Adipocyte (in vitro differentiated cells): ENCODE results near the gene RNASE8.

Source experiments
- DNase-seq: peaks from one replicate; pipeline ENCODE4 v3.0.0-alpha.2; 2015; ENCODE audit warnings: low read depth
- H3K27me3 ChIP-seq: replicated peaks from 2 replicates; pipeline ENCODE4 v1.7.0; 2013; ENCODE audit warnings: mild to moderate bottlenecking, low read length, moderate library complexity; ENCODE audit not compliant: control insufficient read depth, insufficient read depth
- H3K36me3 ChIP-seq: 2 replicates; pipeline ENCODE4 v1.7.0; 2013; ENCODE audit warnings: low read length, mild to moderate bottlenecking, moderate library complexity; ENCODE audit not compliant: control insufficient read depth, insufficient read depth, severe bottlenecking
- H3K4me1 ChIP-seq: 2 replicates; pipeline ENCODE4 v1.7.0; 2013; ENCODE audit warnings: mild to moderate bottlenecking, low read length, moderate library complexity; ENCODE audit not compliant: control insufficient read depth, insufficient read depth
- H3K4me3 ChIP-seq: 2 replicates; pipeline ENCODE4 v1.7.0; 2013; ENCODE audit warnings: mild to moderate bottlenecking, low read length, moderate library complexity
- H3K9ac ChIP-seq: 2 replicates; pipeline ENCODE4 v1.7.0; 2013; ENCODE audit warnings: mild to moderate bottlenecking, low read length, moderate library complexity
- H3K9me3 ChIP-seq: 2 replicates; pipeline ENCODE4 v1.7.0; 2013; ENCODE audit warnings: mild to moderate bottlenecking, low read length, moderate library complexity; ENCODE audit not compliant: control insufficient read depth

The RNASE8 gene

GRCh38 chr14:21097636-21098075 is 40.0 kb downstream of the RNASE8 start:
- H3K4me1 ChIP-seq: peaks cover 31% of the 10 kb centered on the region
- H3K4me3 ChIP-seq: peak overlapping the region; percentile 70
- H3K27me3 ChIP-seq: no peaks in the 10 kb centered on the region
- H3K9ac ChIP-seq: peak overlapping the region; percentile 58
- no peaks in the 10 kb centered on the region for H3K36me3 ChIP-seq
- no peaks in the 10 kb centered on the region for H3K9me3 ChIP-seq
- peak; percentile 37 for DNase-seq

- H3K9ac ChIP-seq: peak within 1 kb of the TSS; percentile 90
- H3K36me3 ChIP-seq: no peaks in the 10 kb centered on the region
- H3K27me3 ChIP-seq: no peaks in the 10 kb centered on the region
- peak within 1 kb of the TSS; percentile 87 for H3K4me3 ChIP-seq
- peak; percentile 81 for DNase-seq
- H3K4me1 ChIP-seq: peaks cover 37% of the 10 kb centered on the region
- no peaks in the 10 kb centered on the region for H3K9me3 ChIP-seq
Measured at GRCh38 chr14:21098076-21098891, 40.7 kb downstream of the RNASE8 start, which contains the start of gene ZNF219. Gene ZNF219, minus strand, starts transcription at chr14:21098655. Its CDS starts 5,064 bp downstream, at chr14:21093591.

GRCh38 chr14:21098892-21099595 is 41.4 kb downstream of the RNASE8 start:
- H3K27me3 ChIP-seq: no peaks in the 10 kb centered on the region
- no peaks in the 10 kb centered on the region for H3K9me3 ChIP-seq
- H3K9ac ChIP-seq: peak overlapping the region; percentile 90
- H3K4me3 ChIP-seq: peak overlapping the region; percentile 87
- H3K36me3 ChIP-seq: no peaks in the 10 kb centered on the region
- no peak for DNase-seq
- peaks cover 34% of the 10 kb centered on the region for H3K4me1 ChIP-seq

GRCh38 chr14:21099596-21099985 is 42.0 kb downstream of the RNASE8 start:
- peak overlapping the region; percentile 90 for H3K9ac ChIP-seq
- no peaks in the 10 kb centered on the region for H3K9me3 ChIP-seq
- DNase-seq: no peak
- H3K36me3 ChIP-seq: no peaks in the 10 kb centered on the region
- no peaks in the 10 kb centered on the region for H3K27me3 ChIP-seq
- H3K4me3 ChIP-seq: peak overlapping the region; percentile 87
- H3K4me1 ChIP-seq: peaks cover 38% of the 10 kb centered on the region

GRCh38 chr14:21100931-21101330 is 43.3 kb downstream of the RNASE8 start, which contains the start of gene TMEM253:
Gene TMEM253, plus strand, starts transcription at chr14:21101066. Its CDS starts 278 bp downstream, at chr14:21101344.
- Histone ChIP-seq H3K27me3 (no peaks in the 10 kb centered on the region), H3K9ac (peak within 1 kb of the TSS; percentile 90), H3K4me3 (no peak within 1 kb of the TSS), H3K36me3 (no peaks in the 10 kb centered on the region), H3K9me3 (no peaks in the 10 kb centered on the region), H3K4me1 (peaks cover 48% of the 10 kb centered on the region)
- no peak for DNase-seq

- H3K9ac ChIP-seq: peak overlapping the region; percentile 13
- H3K9me3 ChIP-seq: no peaks in the 10 kb centered on the region
- peaks cover 51% of the 10 kb centered on the region for H3K4me1 ChIP-seq
- no peak for DNase-seq
- H3K36me3 ChIP-seq: no peaks in the 10 kb centered on the region
- no peak overlapping the region for H3K4me3 ChIP-seq
- no peaks in the 10 kb centered on the region for H3K27me3 ChIP-seq
Measured at GRCh38 chr14:21101802-21102413, 44.3 kb downstream of the RNASE8 start.

- Histone ChIP-seq H3K9ac (peak overlapping the region; percentile 97), H3K36me3 (no peaks in the 10 kb centered on the region), H3K27me3 (no peaks in the 10 kb centered on the region), H3K4me3 (peak overlapping the region; percentile 88), H3K9me3 (no peaks in the 10 kb centered on the region), H3K4me1 (peaks cover 54% of the 10 kb centered on the region)
- no peak for DNase-seq
Measured at GRCh38 chr14:21102521-21103410, 45.1 kb downstream of the RNASE8 start.

- H3K4me3 ChIP-seq: peak overlapping the region; percentile 88
- no peaks in the 10 kb centered on the region for H3K9me3 ChIP-seq
- DNase-seq: no peak
- no peaks in the 10 kb centered on the region for H3K36me3 ChIP-seq
- peaks cover 60% of the 10 kb centered on the region for H3K4me1 ChIP-seq
- H3K27me3 ChIP-seq: no peaks in the 10 kb centered on the region
- peak overlapping the region; percentile 97 for H3K9ac ChIP-seq
Measured at GRCh38 chr14:21103411-21103709, 45.7 kb downstream of the RNASE8 start.

- Histone ChIP-seq H3K36me3 (no peaks in the 10 kb centered on the region), H3K4me1 (peaks cover 64% of the 10 kb centered on the region), H3K4me3 (peak overlapping the region; percentile 88), H3K9me3 (no peaks in the 10 kb centered on the region), H3K27me3 (no peaks in the 10 kb centered on the region), H3K9ac (peak overlapping the region; percentile 97)
- peak; percentile 99 for DNase-seq
Measured at GRCh38 chr14:21103710-21104447, 46.3 kb downstream of the RNASE8 start.

GRCh38 chr14:21104448-21105060 is 46.9 kb downstream of the RNASE8 start:
- peak overlapping the region; percentile 97 for H3K9ac ChIP-seq
- peaks cover 57% of the 10 kb centered on the region for H3K4me1 ChIP-seq
- H3K27me3 ChIP-seq: no peaks in the 10 kb centered on the region
- no peaks in the 10 kb centered on the region for H3K9me3 ChIP-seq
- H3K4me3 ChIP-seq: peak overlapping the region; percentile 88
- no peaks in the 10 kb centered on the region for H3K36me3 ChIP-seq
- DNase-seq: peak; percentile 93
